GM12878 (cell line): ENCODE data around the gene ZNF3. TPM values are rescaled to one million over a fixed set of nuclear protein-coding genes. Genes with fewer than 3 reads are reported as not detected.

Experiments
- ATF7 ChIP-seq: fragments of 450-650 bp; IDR thresholded peaks from 2 replicates; pipeline ENCODE4 v1.6.1; 2016; ENCODE audit warnings: low read depth, mild to moderate bottlenecking
- CREB1 ChIP-seq: IDR thresholded peaks from 2 replicates; pipeline ENCODE4 v1.6.1; 2012; ENCODE audit warnings: low read depth, mild to moderate bottlenecking, inconsistent platforms
- GABPA ChIP-seq: IDR thresholded peaks from 2 replicates; pipeline ENCODE4 v1.6.1; 2014; ENCODE audit warnings: antibody characterized with exemption, low read depth, mild to moderate bottlenecking, inconsistent platforms
- MEF2B ChIP-seq: fragments of 450-650 bp; IDR thresholded peaks from 2 replicates; pipeline ENCODE4 v1.6.1; 2018; ENCODE audit warnings: mild to moderate bottlenecking, moderate library complexity; ENCODE audit not compliant: partially characterized antibody, poor library complexity, severe bottlenecking
- NR2C1 ChIP-seq: fragments of 450-650 bp; IDR thresholded peaks from 2 replicates; pipeline ENCODE4 v1.6.1; 2017; ENCODE audit warnings: antibody characterized with exemption, mild to moderate bottlenecking, moderate library complexity
- PAX5 ChIP-seq: IDR thresholded peaks from 2 replicates; pipeline ENCODE4 v1.6.1; 2011; ENCODE audit warnings: low read depth, low read length, borderline replicate concordance
- PAX8 ChIP-seq: fragments of 450-650 bp; IDR thresholded peaks from 2 replicates; pipeline ENCODE4 v1.6.1; 2017; ENCODE audit warnings: mild to moderate bottlenecking, moderate library complexity
- POU2F2 ChIP-seq: IDR thresholded peaks from 3 replicates; pipeline ENCODE4 v1.6.1; 2011; ENCODE audit warnings: low read depth, mild to moderate bottlenecking, low read length, borderline replicate concordance
- RBBP5 ChIP-seq: fragments of 200-600 bp; sonication (generic); conservative IDR thresholded peaks from 2 replicates; pipeline ENCODE4 v1.6.1; 2016
- ZBED1 ChIP-seq: IDR thresholded peaks from 2 replicates; pipeline ENCODE4 v1.6.1; 2016; ENCODE audit warnings: borderline replicate concordance
- polyA plus RNA-seq, 11 experiments: library from polyadenylated mRNA; depleted of rRNA in 4 of 11; unstranded in 6 of 11; stranded (reverse) in 5 of 11; fragments of >200 nt; fragmentation: Nextera tagmentation in 4 of 11; fragmentation: Illumina TruSeq in 1 of 11; extraction: Ambion mirVana in 4 of 11; extraction: Trizol in 1 of 11; gene quantifications; 1 replicate in 1 of 11; 2 replicates in 10 of 11; pipeline versions ENCODE4 v1.2.1 to v1.2.3, GENCODE V29; 2011 to 2016; ENCODE audit warnings: inconsistent platforms in 2 of 11, missing spikeins in 2 of 11, low read depth in 1 of 11
- total RNA-seq, 4 experiments: library from RNA; depleted of rRNA in 3 of 4; stranded (reverse); fragments of >200 nt in 3 of 4; fragmentation: Illumina TruSeq in 1 of 4; extraction: Trizol in 1 of 4; gene quantifications; 2 replicates each; pipeline versions ENCODE4 v1.2.1 to v1.2.3, GENCODE V29; 2013 to 2021
- TF ChIP-seq, protein P1 (sequence below), 3 experiments: IDR thresholded peaks in 2 of 3; conservative IDR thresholded peaks in 1 of 3; 2 replicates each; pipeline ENCODE4 v1.5.1; 2011; ENCODE audit warnings: low read depth in 3 of 3, low read length in 3 of 3, mild to moderate bottlenecking in 3 of 3, control low read depth in 2 of 3, moderate library complexity in 2 of 3, inconsistent platforms in 1 of 3, mixed read lengths in 1 of 3; ENCODE audit not compliant: control insufficient read depth in 2 of 3, insufficient read depth in 1 of 3; ENCODE audit errors: extremely low read depth in 1 of 3
- TF ChIP-seq, protein P2 (sequence below): fragments of 450-650 bp; IDR thresholded peaks from 2 replicates; pipeline ENCODE4 v1.6.1; 2017; ENCODE audit warnings: low read depth, mild to moderate bottlenecking, moderate library complexity
- TF ChIP-seq, protein P3 (sequence below): fragments of 450-650 bp; formaldehyde crosslinking; IDR thresholded peaks from 2 replicates; pipeline ENCODE4 v1.4.0; 2022; ENCODE audit warnings: mild to moderate bottlenecking, moderate library complexity
- TF ChIP-seq, protein P4 (sequence below): IDR thresholded peaks from 2 replicates; pipeline ENCODE4 v1.6.1; 2012; ENCODE audit warnings: improper control_type of control experiment, low read depth, low read length; ENCODE audit not compliant: insufficient replicate concordance
- TF ChIP-seq, protein P5 (sequence below): IDR thresholded peaks from 2 replicates; pipeline ENCODE4 v1.6.1; 2012; ENCODE audit warnings: low read length, inconsistent platforms

The ZNF3 gene
- total and polyA plus RNA-seq, 10 of the 15 experiments (the other 5 are each of a cell fraction or from before 2014, with no cell fraction given): 17.2 to 37.4 (median 29.4) TPM

DNA sequence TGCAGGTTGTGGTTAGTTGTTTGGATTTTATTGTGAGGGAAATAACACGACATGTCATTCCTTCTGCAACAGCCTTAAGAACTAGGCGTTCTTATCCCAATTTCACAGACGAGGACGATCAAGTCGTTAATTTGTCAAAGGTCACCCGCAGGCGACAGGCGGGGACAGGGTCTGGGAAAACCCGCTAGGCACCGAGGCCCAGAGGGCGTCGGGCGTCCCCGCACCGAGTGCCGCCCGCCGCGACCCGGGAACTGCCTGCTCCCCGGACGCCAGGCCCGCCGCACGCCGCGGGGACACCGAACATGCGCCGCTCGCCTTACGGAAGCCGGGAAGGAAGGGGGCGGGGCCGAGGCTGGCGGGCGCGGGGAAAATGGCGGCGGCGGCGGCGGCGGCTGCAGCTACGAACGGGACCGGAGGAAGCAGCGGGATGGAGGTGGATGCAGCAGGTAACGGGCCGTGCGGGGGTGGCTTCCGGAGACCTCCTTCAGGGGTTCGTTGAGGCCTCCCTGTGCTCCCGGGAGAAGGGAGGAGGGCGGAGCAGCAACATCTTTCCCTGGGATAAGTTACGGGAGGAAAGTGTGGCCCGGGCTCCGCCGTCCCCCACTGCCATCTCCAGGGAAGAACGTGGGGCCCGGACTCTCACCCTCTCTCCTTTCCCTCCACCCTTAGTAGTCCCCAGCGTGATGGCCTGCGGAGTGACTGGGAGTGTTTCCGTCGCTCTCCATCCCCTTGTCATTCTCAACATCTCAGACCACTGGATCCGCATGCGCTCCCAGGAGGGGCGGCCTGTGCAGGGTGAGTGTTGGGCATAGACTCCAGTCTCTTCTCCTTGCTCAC is 7.3 kb upstream of the ZNF3 start, which contains the start of gene COPS6 (continued):
- TF ChIP-seq, protein P1, sequence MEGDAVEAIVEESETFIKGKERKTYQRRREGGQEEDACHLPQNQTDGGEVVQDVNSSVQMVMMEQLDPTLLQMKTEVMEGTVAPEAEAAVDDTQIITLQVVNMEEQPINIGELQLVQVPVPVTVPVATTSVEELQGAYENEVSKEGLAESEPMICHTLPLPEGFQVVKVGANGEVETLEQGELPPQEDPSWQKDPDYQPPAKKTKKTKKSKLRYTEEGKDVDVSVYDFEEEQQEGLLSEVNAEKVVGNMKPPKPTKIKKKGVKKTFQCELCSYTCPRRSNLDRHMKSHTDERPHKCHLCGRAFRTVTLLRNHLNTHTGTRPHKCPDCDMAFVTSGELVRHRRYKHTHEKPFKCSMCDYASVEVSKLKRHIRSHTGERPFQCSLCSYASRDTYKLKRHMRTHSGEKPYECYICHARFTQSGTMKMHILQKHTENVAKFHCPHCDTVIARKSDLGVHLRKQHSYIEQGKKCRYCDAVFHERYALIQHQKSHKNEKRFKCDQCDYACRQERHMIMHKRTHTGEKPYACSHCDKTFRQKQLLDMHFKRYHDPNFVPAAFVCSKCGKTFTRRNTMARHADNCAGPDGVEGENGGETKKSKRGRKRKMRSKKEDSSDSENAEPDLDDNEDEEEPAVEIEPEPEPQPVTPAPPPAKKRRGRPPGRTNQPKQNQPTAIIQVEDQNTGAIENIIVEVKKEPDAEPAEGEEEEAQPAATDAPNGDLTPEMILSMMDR (IDR thresholded peaks at IDR 0.05 in 2 of 3, conservative IDR thresholded peaks at IDR 0.05 in 1 of 3; ENCODE audit: control insufficient read depth in 2 of 3, extremely low read depth in 1 of 3, insufficient read depth in 1 of 3, low read depth in 3 of 3, low read length in 3 of 3): no peak
- TF ChIP-seq ZBED1: peak; percentile 43; the same call in 1 of the 2 replicates
- TF ChIP-seq, protein P2, sequence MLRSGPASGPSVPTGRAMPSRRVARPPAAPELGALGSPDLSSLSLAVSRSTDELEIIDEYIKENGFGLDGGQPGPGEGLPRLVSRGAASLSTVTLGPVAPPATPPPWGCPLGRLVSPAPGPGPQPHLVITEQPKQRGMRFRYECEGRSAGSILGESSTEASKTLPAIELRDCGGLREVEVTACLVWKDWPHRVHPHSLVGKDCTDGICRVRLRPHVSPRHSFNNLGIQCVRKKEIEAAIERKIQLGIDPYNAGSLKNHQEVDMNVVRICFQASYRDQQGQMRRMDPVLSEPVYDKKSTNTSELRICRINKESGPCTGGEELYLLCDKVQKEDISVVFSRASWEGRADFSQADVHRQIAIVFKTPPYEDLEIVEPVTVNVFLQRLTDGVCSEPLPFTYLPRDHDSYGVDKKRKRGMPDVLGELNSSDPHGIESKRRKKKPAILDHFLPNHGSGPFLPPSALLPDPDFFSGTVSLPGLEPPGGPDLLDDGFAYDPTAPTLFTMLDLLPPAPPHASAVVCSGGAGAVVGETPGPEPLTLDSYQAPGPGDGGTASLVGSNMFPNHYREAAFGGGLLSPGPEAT: peak; percentile 74
- TF ChIP-seq POU2F2: peak; percentile 67; the same call in 2 of the 3 replicates
- TF ChIP-seq, protein P3, sequence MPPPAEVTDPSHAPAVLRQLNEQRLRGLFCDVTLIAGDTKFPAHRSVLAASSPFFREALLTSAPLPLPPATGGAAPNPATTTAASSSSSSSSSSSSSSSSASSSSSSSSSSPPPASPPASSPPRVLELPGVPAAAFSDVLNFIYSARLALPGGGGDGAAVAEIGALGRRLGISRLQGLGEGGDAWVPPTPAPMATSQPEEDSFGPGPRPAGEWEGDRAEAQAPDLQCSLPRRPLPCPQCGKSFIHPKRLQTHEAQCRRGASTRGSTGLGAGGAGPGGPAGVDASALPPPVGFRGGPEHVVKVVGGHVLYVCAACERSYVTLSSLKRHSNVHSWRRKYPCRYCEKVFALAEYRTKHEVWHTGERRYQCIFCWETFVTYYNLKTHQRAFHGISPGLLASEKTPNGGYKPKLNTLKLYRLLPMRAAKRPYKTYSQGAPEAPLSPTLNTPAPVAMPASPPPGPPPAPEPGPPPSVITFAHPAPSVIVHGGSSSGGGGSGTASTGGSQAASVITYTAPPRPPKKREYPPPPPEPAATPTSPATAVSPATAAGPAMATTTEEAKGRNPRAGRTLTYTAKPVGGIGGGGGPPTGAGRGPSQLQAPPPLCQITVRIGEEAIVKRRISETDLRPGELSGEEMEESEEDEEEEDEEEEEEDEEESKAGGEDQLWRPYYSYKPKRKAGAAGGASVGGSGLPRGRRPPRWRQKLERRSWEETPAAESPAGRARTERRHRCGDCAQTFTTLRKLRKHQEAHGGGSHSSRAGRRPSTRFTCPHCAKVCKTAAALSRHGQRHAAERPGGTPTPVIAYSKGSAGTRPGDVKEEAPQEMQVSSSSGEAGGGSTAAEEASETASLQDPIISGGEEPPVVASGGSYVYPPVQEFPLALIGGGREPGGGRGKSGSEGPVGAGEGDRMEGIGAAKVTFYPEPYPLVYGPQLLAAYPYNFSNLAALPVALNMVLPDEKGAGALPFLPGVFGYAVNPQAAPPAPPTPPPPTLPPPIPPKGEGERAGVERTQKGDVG (CRISPR knock-in tag): no peak
- no peak for TF ChIP-seq GABPA
- peak; percentile 29 for TF ChIP-seq MEF2B
- TF ChIP-seq PAX5: no peak
- TF ChIP-seq, protein P4, sequence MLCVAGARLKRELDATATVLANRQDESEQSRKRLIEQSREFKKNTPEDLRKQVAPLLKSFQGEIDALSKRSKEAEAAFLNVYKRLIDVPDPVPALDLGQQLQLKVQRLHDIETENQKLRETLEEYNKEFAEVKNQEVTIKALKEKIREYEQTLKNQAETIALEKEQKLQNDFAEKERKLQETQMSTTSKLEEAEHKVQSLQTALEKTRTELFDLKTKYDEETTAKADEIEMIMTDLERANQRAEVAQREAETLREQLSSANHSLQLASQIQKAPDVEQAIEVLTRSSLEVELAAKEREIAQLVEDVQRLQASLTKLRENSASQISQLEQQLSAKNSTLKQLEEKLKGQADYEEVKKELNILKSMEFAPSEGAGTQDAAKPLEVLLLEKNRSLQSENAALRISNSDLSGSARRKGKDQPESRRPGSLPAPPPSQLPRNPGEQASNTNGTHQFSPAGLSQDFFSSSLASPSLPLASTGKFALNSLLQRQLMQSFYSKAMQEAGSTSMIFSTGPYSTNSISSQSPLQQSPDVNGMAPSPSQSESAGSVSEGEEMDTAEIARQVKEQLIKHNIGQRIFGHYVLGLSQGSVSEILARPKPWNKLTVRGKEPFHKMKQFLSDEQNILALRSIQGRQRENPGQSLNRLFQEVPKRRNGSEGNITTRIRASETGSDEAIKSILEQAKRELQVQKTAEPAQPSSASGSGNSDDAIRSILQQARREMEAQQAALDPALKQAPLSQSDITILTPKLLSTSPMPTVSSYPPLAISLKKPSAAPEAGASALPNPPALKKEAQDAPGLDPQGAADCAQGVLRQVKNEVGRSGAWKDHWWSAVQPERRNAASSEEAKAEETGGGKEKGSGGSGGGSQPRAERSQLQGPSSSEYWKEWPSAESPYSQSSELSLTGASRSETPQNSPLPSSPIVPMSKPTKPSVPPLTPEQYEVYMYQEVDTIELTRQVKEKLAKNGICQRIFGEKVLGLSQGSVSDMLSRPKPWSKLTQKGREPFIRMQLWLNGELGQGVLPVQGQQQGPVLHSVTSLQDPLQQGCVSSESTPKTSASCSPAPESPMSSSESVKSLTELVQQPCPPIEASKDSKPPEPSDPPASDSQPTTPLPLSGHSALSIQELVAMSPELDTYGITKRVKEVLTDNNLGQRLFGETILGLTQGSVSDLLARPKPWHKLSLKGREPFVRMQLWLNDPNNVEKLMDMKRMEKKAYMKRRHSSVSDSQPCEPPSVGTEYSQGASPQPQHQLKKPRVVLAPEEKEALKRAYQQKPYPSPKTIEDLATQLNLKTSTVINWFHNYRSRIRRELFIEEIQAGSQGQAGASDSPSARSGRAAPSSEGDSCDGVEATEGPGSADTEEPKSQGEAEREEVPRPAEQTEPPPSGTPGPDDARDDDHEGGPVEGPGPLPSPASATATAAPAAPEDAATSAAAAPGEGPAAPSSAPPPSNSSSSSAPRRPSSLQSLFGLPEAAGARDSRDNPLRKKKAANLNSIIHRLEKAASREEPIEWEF: no peak
- no peak for TF ChIP-seq PAX8
- peak; percentile 64 for TF ChIP-seq NR2C1
- no peak for TF ChIP-seq ATF7
- peak; percentile 55 for TF ChIP-seq CREB1
- TF ChIP-seq RBBP5: no peak
- TF ChIP-seq, protein P5, sequence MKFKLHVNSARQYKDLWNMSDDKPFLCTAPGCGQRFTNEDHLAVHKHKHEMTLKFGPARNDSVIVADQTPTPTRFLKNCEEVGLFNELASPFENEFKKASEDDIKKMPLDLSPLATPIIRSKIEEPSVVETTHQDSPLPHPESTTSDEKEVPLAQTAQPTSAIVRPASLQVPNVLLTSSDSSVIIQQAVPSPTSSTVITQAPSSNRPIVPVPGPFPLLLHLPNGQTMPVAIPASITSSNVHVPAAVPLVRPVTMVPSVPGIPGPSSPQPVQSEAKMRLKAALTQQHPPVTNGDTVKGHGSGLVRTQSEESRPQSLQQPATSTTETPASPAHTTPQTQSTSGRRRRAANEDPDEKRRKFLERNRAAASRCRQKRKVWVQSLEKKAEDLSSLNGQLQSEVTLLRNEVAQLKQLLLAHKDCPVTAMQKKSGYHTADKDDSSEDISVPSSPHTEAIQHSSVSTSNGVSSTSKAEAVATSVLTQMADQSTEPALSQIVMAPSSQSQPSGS: no peak
